NCI-H2196 (cell line): ENCODE measurements around the gene CHCHD5.
A peak's percentile ranks its signal among the peaks of the same experiment; 100 is the strongest.

ENCODE experiments used
- DNase-seq: peaks from one replicate; lab custom pipeline; 2025; ENCODE audit not compliant: unreplicated experiment; lab: John Stamatoyannopoulos, UW

The CHCHD5 gene

GRCh38 chr2:112623913-112624777 is 39.7 kb downstream of the CHCHD5 start:
- DNase-seq, result no peak

- no peak for DNase-seq
Measured at GRCh38 chr2:112625474-112626114, 41.2 kb downstream of the CHCHD5 start.

GRCh38 chr2:112626604-112627059 is 42.2 kb downstream of the CHCHD5 start:
- peak; percentile 81 for DNase-seq

- no peak for DNase-seq
Measured at GRCh38 chr2:112627060-112628040, 42.9 kb downstream of the CHCHD5 start.

- DNase-seq, result no peak
Measured at GRCh38 chr2:112629224-112629623, 44.8 kb downstream of the CHCHD5 start.

- DNase-seq, result no peak
Measured at GRCh38 chr2:112629823-112630222, 45.4 kb downstream of the CHCHD5 start.

- no peak for DNase-seq
Measured at GRCh38 chr2:112630268-112630667, 45.9 kb downstream of the CHCHD5 start.

- DNase-seq, result no peak
Measured at GRCh38 chr2:112633708-112634107, 49.3 kb downstream of the CHCHD5 start.

- DNase-seq, result no peak
Measured at GRCh38 chr2:112634153-112634873, 49.9 kb downstream of the CHCHD5 start.

GRCh38 chr2:112634874-112635157 is 50.4 kb downstream of the CHCHD5 start:
- DNase-seq, result no peak

GRCh38 chr2:112636605-112637288 is 52.3 kb downstream of the CHCHD5 start:
- DNase-seq, result no peak

- DNase-seq, result no peak
Measured at GRCh38 chr2:112637289-112637660, 52.9 kb downstream of the CHCHD5 start.
